Measurements from ENCODE around the gene POU6F2.

Gene POU6F2

DNA sequence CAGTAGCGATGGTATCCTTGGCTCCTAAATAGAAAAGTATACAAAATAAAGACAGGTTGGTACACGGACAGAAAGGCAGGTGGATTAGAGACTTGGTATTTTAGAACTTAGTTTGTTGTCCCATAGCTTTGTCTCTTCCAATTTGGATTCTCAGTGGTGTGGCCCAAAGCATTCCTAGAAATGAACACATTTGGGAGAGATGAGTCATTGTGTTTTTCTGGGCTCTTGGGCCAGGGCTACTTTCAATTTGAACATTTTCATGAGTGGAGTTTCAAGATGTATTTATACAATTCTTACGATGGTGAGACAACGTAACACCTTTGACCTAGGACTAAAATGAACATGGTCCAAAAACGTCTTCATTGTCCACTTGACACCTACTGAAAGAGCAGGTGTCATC is 363.4 kb downstream of the POU6F2 start:
- no peaks in the 10 kb centered on the region for H3K36me3 Mint-ChIP-seq
- H3K27ac Mint-ChIP-seq, result no peak overlapping the region
- H3K27me3 Mint-ChIP-seq, result peaks cover 4% of the 10 kb centered on the region
- H3K9me3 Mint-ChIP-seq (ENCODE audit: low read depth), result no peaks in the 10 kb centered on the region
- no peak overlapping the region for H3K4me3 Mint-ChIP-seq
- H3K4me1 Mint-ChIP-seq (ENCODE audit: low read depth), result no peaks in the 10 kb centered on the region

DNA sequence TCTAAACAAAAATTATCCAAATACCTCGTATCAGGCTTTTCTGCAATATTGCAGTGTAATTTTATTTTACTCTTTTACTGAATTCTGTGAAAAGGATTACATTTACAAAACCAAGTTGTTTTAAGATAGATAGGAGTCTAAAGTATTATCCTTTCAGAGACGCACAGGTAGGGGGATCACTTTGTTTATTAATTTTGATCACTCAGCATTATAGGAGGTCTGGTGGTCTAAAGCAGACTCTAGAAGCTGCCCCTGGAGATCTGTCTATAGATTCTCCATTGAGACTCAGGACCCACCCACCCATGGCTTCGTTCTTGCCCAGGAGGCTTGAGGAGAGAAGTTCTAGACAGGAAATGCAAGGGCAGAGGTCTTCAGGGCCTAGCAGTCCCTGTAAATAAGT is 365.1 kb downstream of the POU6F2 start:
- no peak overlapping the region for H3K27ac Mint-ChIP-seq
- peaks cover 3% of the 10 kb centered on the region for H3K27me3 Mint-ChIP-seq
- H3K4me3 Mint-ChIP-seq, result no peak overlapping the region
- H3K9me3 Mint-ChIP-seq (ENCODE audit: low read depth), result no peaks in the 10 kb centered on the region
- H3K36me3 Mint-ChIP-seq, result no peaks in the 10 kb centered on the region
- H3K4me1 Mint-ChIP-seq (ENCODE audit: low read depth), result no peaks in the 10 kb centered on the region

DNA sequence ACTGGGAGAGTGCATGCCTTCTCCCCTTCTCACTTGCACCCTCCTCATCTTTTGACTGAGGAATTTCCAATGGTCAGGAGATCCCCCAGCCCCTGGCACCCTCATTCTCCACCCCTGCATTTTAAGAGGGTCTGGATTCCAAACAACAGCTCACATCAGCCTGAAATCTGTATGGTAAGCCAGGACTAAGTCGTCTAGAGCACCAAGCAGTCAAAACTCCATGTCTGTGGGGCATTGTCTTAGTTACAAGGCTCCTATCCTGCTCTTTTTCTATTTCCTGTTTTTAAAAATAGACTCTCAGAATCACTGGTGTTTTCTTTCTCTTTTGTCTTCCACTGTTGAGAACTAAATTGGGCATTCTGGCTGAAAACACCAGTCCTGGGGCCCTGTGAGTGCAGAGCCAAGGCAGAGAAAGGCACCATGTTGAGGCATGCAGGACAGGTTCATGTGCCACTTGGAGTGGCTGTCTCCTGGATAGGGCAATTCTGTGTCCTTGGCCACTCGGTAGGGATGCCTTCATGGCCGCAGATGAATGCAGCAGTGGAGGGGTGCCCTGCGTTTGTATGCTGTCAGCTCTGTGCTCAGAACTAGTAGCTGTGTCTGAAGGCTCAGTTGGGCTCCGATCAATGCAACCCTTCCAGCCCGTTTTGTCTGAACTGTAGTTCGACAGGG is 371.9 kb downstream of the POU6F2 start:
- no peak overlapping the region for H3K27ac Mint-ChIP-seq
- H3K36me3 Mint-ChIP-seq, result no peaks in the 10 kb centered on the region
- no peaks in the 10 kb centered on the region for H3K4me1 Mint-ChIP-seq (ENCODE audit: low read depth)
- H3K4me3 Mint-ChIP-seq, result no peak overlapping the region
- no peaks in the 10 kb centered on the region for H3K9me3 Mint-ChIP-seq (ENCODE audit: low read depth)
- no peaks in the 10 kb centered on the region for H3K27me3 Mint-ChIP-seq

DNA sequence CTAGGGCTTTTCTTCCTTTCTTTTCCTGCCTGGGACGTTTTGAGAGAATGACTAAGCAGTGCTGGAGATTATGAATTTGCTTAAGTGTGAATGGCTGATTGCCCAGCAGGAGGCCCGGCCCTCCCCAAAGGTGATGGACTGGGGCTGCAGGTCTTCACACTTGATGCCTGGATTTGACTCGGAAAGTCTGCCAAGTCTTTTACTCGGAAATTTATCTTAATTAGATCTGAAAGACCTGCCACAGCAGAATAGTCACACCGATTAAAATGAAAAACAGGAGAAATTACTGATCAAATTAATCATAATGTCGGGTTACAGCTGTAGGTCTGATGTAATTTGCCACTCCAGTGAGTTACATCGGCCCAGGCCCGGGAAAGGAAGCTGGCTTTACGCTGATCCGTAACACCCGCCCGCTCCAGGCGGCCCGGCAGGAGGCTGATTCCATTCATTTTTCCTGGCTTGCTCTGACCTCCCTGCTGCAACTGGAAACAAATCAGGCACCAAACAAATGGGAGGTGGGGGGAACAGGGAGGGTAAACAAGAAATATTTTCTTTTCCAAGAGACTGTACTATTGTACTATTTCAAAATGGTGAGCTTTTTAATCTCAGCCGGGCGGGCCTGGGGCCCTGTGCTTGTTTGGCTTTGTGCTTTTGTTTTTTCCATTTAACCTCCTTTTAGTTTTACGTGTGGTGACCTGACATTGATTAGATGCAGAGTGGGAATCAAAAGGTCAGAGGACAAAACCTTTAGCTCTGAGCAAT is 376.1 kb downstream of the POU6F2 start:
- Mint-ChIP-seq H3K9me3 (ENCODE audit: low read depth) (no peaks in the 10 kb centered on the region), H3K4me1 (ENCODE audit: low read depth) (peaks cover 7% of the 10 kb centered on the region), H3K4me3 (no peak overlapping the region), H3K36me3 (no peaks in the 10 kb centered on the region), H3K27ac (no peak overlapping the region), H3K27me3 (no peaks in the 10 kb centered on the region)

DNA sequence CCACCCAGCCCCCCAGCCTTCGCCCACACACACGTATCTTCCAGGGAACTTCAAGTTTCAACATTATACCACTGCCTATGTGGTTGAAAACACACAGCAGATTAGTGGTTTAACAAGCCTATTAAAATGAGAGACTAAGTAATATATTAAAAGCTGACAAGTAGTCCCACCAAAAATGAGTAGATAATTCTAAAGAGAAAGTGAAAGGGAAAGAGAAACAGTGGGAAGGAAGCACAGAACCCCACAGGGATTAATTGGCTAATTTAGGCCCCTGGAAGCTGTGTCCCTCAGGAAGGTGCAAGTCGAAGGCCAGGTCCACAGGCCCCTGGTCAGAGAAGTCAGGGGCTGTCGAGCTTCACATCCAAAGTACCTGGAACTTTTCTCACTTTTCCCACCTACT is 378.0 kb downstream of the POU6F2 start:
- Mint-ChIP-seq H3K36me3 (no peaks in the 10 kb centered on the region), H3K27me3 (peaks cover 1% of the 10 kb centered on the region), H3K4me1 (ENCODE audit: low read depth) (peaks cover 7% of the 10 kb centered on the region), H3K27ac (no peak overlapping the region), H3K4me3 (no peak overlapping the region), H3K9me3 (ENCODE audit: low read depth) (no peaks in the 10 kb centered on the region)

DNA sequence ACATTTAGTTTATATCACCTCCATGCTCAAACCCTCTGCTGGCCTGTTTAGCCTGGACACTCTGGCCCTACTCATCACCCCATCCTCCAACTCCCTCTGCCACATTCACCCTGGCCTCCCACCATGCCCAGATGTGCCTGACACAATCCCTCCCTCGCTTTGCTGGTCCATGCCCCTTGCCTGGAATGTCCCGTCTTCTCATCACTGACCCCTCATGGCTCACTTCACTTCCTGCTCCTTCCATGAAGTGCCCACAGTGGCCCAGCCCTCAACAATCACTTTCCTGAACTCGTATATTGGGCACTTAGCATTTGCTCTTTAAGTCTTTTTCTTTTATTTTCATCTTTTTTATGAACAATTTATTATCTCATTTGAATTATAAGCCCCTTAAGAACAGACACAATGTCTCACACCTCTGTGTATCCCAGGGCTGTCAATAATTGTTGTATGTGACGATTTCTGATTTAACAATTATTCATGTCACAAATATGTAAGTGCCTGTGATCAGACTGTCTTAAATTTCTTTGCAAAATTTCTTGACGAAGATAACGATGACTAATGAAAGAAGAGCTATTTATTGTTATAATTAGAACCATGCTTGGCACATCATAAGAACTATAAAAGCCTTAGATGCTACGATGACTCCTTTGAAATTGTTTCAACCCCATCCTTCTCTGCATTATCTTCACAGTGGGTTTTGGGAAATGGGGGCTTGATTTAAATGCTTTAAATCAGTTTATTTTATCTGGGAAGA is 378.6 kb downstream of the POU6F2 start:
- H3K9me3 Mint-ChIP-seq (ENCODE audit: low read depth), result no peaks in the 10 kb centered on the region
- no peak overlapping the region for H3K27ac Mint-ChIP-seq
- peaks cover 1% of the 10 kb centered on the region for H3K27me3 Mint-ChIP-seq
- no peak overlapping the region for H3K4me3 Mint-ChIP-seq
- H3K36me3 Mint-ChIP-seq, result no peaks in the 10 kb centered on the region
- H3K4me1 Mint-ChIP-seq (ENCODE audit: low read depth), result peaks cover 7% of the 10 kb centered on the region

DNA sequence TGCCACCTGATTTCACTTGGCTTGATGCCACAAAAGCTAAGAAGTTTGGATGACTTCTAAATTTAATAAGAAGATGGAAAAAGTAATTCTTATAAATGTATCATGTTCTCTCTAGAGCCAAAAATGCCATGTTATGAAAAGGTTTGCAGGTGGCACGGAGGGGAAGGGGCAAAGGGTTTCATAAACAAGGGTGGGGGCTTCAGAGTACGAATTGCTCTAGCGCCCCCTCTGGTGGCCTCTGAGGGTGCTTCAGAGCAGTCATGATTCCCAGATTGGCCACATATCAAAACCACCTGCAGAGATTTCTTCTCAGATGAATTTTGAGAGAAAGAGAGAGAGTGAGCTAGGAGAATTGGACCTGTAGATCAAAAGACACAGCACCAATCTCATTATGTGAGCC is 379.9 kb downstream of the POU6F2 start:
- H3K4me1 Mint-ChIP-seq (ENCODE audit: low read depth), result peaks cover 7% of the 10 kb centered on the region
- no peaks in the 10 kb centered on the region for H3K36me3 Mint-ChIP-seq
- H3K9me3 Mint-ChIP-seq (ENCODE audit: low read depth), result no peaks in the 10 kb centered on the region
- no peak overlapping the region for H3K27ac Mint-ChIP-seq
- peaks cover 3% of the 10 kb centered on the region for H3K27me3 Mint-ChIP-seq
- no peak overlapping the region for H3K4me3 Mint-ChIP-seq

DNA sequence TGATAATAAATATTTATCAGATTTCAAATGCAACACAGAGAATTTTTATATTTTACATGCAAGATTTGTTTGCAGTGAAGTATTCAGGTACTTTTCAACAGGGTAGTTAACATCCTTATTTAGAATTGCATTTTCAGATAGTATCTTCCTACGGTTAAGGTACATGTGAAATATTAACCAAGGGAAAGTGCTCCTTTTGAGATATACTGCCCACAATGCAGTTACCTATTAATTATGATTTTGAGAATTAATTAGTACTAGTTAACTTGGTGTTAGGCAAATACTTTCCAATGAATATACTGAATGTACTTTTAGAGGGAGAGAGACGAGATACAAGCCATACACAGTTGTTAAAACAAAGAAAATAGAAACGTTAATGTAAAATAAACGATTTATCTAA is 382.3 kb downstream of the POU6F2 start:
- H3K27ac Mint-ChIP-seq, result no peak overlapping the region
- peaks cover 7% of the 10 kb centered on the region for H3K4me1 Mint-ChIP-seq (ENCODE audit: low read depth)
- H3K9me3 Mint-ChIP-seq (ENCODE audit: low read depth), result no peaks in the 10 kb centered on the region
- no peaks in the 10 kb centered on the region for H3K36me3 Mint-ChIP-seq
- H3K4me3 Mint-ChIP-seq, result no peak overlapping the region
- peaks cover 7% of the 10 kb centered on the region for H3K27me3 Mint-ChIP-seq

DNA sequence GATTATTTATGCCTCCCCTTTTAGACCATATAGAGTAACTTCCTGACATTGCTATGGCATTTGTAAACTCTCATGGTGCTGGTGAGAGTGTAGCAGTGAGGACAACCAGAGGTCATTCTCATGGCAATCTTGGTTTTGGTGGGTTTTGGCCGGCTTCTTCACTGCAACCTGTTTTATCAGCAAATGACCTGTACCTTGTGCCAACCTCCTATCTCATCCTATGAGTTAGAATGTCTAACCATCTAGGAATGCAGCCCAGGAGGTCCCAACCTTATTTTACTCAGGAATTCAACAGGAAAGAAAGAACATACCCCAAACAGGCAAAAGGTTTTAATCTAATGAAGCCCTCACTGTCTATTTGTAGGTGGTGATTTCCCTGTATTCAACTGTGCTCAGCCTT is 383.1 kb downstream of the POU6F2 start:
- peaks cover 7% of the 10 kb centered on the region for H3K27me3 Mint-ChIP-seq
- no peak overlapping the region for H3K27ac Mint-ChIP-seq
- no peaks in the 10 kb centered on the region for H3K36me3 Mint-ChIP-seq
- H3K4me3 Mint-ChIP-seq, result no peak overlapping the region
- no peaks in the 10 kb centered on the region for H3K9me3 Mint-ChIP-seq (ENCODE audit: low read depth)
- peaks cover 4% of the 10 kb centered on the region for H3K4me1 Mint-ChIP-seq (ENCODE audit: low read depth)

DNA sequence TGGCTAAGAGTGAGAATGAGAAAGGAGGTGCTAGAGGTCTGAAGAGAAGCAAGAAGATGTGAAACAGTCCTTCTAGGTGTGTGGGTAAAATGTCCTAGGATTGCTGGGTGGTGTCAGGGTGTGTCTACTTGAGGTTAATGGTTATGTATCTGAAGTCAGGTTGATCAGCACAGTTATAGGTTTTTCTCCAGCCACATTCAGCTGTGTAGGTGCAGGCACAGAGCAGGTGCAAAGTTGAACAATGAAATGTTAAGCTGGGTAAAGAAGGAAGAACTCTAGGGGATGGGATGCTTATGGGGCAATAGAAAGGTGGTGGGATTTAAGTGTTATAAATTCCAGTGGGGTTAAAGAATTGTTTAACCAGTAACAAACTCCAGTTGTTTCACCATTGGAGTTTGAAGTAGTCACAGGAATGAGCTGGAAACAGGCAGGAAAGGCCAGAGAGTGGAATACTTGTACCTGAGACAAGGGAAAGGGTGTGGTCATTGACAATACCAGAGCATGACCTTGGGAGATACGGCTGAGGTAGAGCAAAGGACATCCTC is 388.1 kb downstream of the POU6F2 start:
- Mint-ChIP-seq H3K9me3 (ENCODE audit: low read depth) (peaks cover 6% of the 10 kb centered on the region), H3K4me1 (ENCODE audit: low read depth) (no peaks in the 10 kb centered on the region), H3K27ac (no peak overlapping the region), H3K36me3 (no peaks in the 10 kb centered on the region), H3K27me3 (peaks cover 6% of the 10 kb centered on the region), H3K4me3 (no peak overlapping the region)

DNA sequence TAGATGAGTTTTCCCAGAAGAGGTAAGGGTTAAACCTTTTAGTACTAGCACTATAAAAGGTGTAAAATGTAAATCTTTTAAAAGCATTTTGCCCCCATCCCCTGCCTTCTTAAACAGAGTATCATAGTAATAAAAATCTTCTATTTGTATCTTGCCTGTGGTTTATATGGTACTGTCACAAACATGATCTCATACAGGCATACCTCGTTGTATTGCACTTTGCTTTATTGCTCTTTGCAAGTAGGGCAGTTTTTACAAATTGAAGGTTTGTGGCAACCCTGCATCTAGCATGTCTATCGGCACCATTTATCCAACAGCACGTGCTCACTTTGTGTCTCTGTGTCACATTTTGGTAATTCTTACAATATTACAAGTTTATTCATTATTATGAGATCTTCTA is 389.7 kb downstream of the POU6F2 start:
- H3K27me3 Mint-ChIP-seq, result peaks cover 6% of the 10 kb centered on the region
- no peak overlapping the region for H3K4me3 Mint-ChIP-seq
- H3K4me1 Mint-ChIP-seq (ENCODE audit: low read depth), result no peaks in the 10 kb centered on the region
- no peak overlapping the region for H3K27ac Mint-ChIP-seq
- no peaks in the 10 kb centered on the region for H3K36me3 Mint-ChIP-seq
- H3K9me3 Mint-ChIP-seq (ENCODE audit: low read depth), result peaks cover 8% of the 10 kb centered on the region

DNA sequence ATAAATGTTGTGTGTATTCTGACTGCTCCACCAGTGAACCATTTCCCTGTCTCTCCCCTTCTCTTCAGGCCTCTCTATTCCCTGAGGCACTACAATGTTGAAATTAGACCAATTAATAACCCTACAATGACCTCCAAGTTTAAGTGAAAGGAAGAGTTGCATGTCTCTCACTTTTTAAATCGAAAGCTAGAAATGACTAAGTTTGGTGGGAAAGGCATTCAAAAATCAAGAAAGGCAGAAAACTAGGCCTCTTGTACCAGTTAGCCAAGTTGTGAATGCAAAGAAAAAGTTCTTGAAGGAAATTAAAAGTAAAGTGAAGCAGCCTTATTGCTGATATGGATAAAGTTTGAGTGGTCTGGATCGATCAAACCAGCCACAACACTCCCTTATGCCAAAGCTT is 390.2 kb downstream of the POU6F2 start:
- Mint-ChIP-seq H3K4me1 (ENCODE audit: low read depth) (no peaks in the 10 kb centered on the region), H3K27me3 (peaks cover 5% of the 10 kb centered on the region), H3K4me3 (no peak overlapping the region), H3K9me3 (ENCODE audit: low read depth) (peaks cover 8% of the 10 kb centered on the region), H3K27ac (no peak overlapping the region), H3K36me3 (no peaks in the 10 kb centered on the region)

DNA sequence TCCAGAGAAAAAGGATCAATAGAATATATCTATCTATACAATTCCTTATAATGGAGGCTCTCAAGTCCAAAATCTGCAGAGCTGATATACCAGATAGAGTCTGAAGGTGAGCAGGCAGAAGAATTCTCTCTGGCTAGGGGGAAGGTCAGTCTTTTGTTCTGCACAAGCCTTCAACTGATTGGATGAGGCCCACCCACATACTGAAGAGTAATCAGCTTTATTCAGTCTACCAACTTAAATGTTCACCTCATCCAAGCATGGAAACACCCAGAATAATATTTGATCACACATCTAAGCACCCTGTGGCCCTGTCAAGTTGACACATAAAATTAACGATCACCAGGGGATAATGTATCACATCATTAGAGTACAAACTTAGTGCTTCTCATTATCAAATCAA is 394.7 kb downstream of the POU6F2 start:
- Mint-ChIP-seq H3K4me1 (ENCODE audit: low read depth) (no peaks in the 10 kb centered on the region), H3K4me3 (no peak overlapping the region), H3K9me3 (ENCODE audit: low read depth) (peaks cover 8% of the 10 kb centered on the region), H3K36me3 (no peaks in the 10 kb centered on the region), H3K27me3 (peaks cover 9% of the 10 kb centered on the region), H3K27ac (no peak overlapping the region)

DNA sequence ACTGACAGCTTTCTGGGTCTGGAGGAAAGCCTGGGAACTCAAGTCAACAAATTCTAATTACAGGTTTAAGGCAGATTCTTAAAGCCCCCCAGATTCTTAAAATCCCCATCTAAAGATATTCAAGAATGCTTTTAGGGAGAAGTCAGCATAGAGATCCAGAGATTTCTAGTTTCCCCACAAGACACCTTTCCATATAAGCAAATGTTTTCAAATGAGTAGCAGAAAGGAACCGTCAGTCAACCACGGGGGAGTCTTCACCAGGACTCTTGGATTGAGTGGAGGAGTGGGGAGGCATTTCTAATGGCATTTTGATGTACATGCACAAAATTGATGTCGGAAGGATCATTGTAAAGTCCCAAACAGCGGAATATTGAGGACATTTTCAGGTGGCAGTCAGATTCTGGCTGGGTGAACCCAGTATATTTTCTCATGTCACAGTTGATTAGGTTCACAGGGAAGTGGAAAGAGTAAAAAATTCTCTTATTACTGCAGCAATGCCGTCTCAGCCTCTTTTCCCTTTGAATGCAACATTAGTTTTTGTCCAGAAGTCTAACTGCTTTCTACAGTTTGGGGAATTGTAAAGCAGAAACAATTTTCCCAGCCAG is 396.8 kb downstream of the POU6F2 start:
- no peak overlapping the region for H3K4me3 Mint-ChIP-seq
- peaks cover 8% of the 10 kb centered on the region for H3K9me3 Mint-ChIP-seq (ENCODE audit: low read depth)

More for the DNA sequence above, 396.8 kb downstream of the POU6F2 start:
- Mint-ChIP-seq H3K27ac (no peak overlapping the region), H3K36me3 (no peaks in the 10 kb centered on the region), H3K27me3 (peaks cover 9% of the 10 kb centered on the region), H3K4me1 (ENCODE audit: low read depth) (no peaks in the 10 kb centered on the region)
